ENCODE measurements around the gene EXTL2. TPM values are rescaled to one million over a fixed set of nuclear protein-coding genes. Genes with fewer than 3 reads are reported as not detected.

EXTL2 gene
- total and polyA plus RNA-seq, 8 donors: 13.5 to 108 (median 89.9) TPM

GRCh38 chr1:100924212-100924611 lies 29.6 kb upstream of the EXTL2 start:
- Histone ChIP-seq H3K4me3 (no peak overlapping the region), H3K27me3 (no peaks in the 10 kb centered on the region), H3K9me3 (no peaks in the 10 kb centered on the region), H3K27ac (no peak overlapping the region), H3K36me3 (peaks cover 0 to 28% of the 10 kb centered on the region in 2 donors), H3K4me1 (peaks cover 0 to 8% of the 10 kb centered on the region in 2 donors)
- DNase-seq (no peak), ATAC-seq (no peak)
- TF ChIP-seq, protein P1, sequence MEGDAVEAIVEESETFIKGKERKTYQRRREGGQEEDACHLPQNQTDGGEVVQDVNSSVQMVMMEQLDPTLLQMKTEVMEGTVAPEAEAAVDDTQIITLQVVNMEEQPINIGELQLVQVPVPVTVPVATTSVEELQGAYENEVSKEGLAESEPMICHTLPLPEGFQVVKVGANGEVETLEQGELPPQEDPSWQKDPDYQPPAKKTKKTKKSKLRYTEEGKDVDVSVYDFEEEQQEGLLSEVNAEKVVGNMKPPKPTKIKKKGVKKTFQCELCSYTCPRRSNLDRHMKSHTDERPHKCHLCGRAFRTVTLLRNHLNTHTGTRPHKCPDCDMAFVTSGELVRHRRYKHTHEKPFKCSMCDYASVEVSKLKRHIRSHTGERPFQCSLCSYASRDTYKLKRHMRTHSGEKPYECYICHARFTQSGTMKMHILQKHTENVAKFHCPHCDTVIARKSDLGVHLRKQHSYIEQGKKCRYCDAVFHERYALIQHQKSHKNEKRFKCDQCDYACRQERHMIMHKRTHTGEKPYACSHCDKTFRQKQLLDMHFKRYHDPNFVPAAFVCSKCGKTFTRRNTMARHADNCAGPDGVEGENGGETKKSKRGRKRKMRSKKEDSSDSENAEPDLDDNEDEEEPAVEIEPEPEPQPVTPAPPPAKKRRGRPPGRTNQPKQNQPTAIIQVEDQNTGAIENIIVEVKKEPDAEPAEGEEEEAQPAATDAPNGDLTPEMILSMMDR (IDR thresholded peaks at IDR 0.05): no peak
- intact Hi-C loops (cut with DNase I): loop anchor here in 1 of 2 donors (5.0 kb wide), 1 partner anchor 363 kb away; no protein-coding TSS in a partner anchor

GRCh38 chr1:100921110-100921706 lies 26.6 kb upstream of the EXTL2 start:
- ATAC-seq (peak; percentile 72), DNase-seq (peak in 2 of 4 donors; percentile 58 to 65)
- Histone ChIP-seq H3K36me3 (peaks cover 0 to 49% of the 10 kb centered on the region in 2 donors), H3K27ac (no peak overlapping the region), H3K4me3 (no peak overlapping the region), H3K9me3 (no peaks in the 10 kb centered on the region), H3K27me3 (no peaks in the 10 kb centered on the region), H3K4me1 (peaks cover 0 to 8% of the 10 kb centered on the region in 2 donors)
- intact Hi-C loops (cut with DNase I): loop anchor here in 1 of 2 donors (5.0 kb wide), 1 partner anchor 366 kb away; no protein-coding TSS in a partner anchor
- TF ChIP-seq, protein P1 (IDR thresholded peaks at IDR 0.05): peak; percentile 53 to 69

DNA sequence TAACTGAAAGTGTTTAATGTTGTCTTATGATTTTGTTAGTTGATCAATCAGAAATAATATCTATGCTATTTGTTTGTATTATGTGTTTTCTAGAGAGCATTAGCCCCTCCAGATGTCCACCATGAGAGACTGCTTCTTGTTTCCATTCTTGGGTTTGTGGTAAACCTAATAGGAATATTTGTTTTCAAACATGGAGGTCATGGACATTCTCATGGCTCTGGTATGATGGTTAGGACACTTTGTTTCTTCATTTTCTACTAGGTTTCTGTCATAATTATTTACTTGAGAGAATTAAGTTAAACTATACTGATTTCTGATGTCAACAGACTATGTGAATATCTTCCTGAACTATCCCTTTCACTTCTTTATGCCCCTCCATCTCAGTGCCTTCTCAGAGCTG lies 17.4 kb upstream of the EXTL2 start:
- TF ChIP-seq, protein P1 (IDR thresholded peaks at IDR 0.05): no peak
- ATAC-seq (no peak), DNase-seq (no peak)
- H3K4me3 ChIP-seq: no peak overlapping the region
- no peaks in the 10 kb centered on the region for H3K9me3 ChIP-seq
- H3K27ac ChIP-seq: no peak overlapping the region
- intact Hi-C loops (cut with DNase I): no loop called here
- H3K27me3 ChIP-seq: no peaks in the 10 kb centered on the region
- peaks cover 0 to 82% of the 10 kb centered on the region in 2 donors for H3K36me3 ChIP-seq
- H3K4me1 ChIP-seq: no peaks in the 10 kb centered on the region

DNA sequence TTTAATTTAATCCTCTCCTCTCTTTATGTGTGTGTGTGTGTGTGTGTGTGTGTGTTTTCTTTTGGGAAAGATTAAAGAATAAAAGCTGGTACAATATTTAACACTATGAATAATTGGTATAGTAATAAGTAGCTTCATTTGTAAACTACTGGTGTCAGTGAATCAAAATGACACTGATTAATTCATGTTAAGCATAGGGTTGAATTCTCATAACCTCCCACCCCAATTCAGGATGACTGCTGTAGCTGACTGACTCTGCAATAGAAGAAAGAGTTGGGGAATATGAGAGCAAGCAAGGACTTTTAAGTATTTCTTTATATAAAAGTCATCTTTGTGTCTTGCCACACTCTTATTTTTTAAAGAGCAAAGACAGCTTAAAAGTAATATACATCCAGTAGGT lies 14.4 kb upstream of the EXTL2 start:
- no peaks in the 10 kb centered on the region for H3K9me3 ChIP-seq
- H3K27ac ChIP-seq: no peak overlapping the region
- no peak for ATAC-seq
- intact Hi-C loops (cut with DNase I): no loop called here
- no peaks in the 10 kb centered on the region for H3K27me3 ChIP-seq
- H3K4me3 ChIP-seq: no peak overlapping the region
- no peak for DNase-seq
- H3K36me3 ChIP-seq: peaks cover 0 to 76% of the 10 kb centered on the region in 2 donors
- TF ChIP-seq, protein P1 (IDR thresholded peaks at IDR 0.05): no peak
- H3K4me1 ChIP-seq: no peaks in the 10 kb centered on the region

GRCh38 chr1:100907887-100908286 lies 13.2 kb upstream of the EXTL2 start:
- TF ChIP-seq, protein P1 (IDR thresholded peaks at IDR 0.05): no peak
- Histone ChIP-seq H3K4me1 (peaks cover 0 to 3% of the 10 kb centered on the region in 2 donors), H3K9me3 (no peaks in the 10 kb centered on the region), H3K27ac (no peak overlapping the region), H3K27me3 (no peaks in the 10 kb centered on the region), H3K36me3 (peaks cover 0 to 65% of the 10 kb centered on the region in 2 donors), H3K4me3 (no peak overlapping the region)
- no peak for ATAC-seq
- intact Hi-C loops (cut with DNase I): no loop called here
- DNase-seq: no peak
